ENCODE measurements around the gene GRK4.
A peak's percentile ranks its signal among the peaks of the same experiment; 100 is the strongest.

GRK4 gene

GRCh38 chr4:3073158-3074077 lies 110.0 kb downstream of the GRK4 start:
- DNase-seq (ENCODE audit: low spot score): no peak

- peak; percentile 99 for DNase-seq (ENCODE audit: low spot score)
These were observed 110.9 kb downstream of the GRK4 start, which contains the start of the genes HTT and HTT-AS for GRCh38 chr4:3074078-3074845. HTT (plus strand) TSS chr4:3074681; CDS start chr4:3074826, 145 bp downstream. HTT-AS (minus strand) TSS chr4:3074538.

- DNase-seq (ENCODE audit: low spot score): peak; percentile 73
These were observed 111.7 kb downstream of the GRK4 start for GRCh38 chr4:3074846-3075651.

- DNase-seq (ENCODE audit: low spot score): no peak
These were observed 112.2 kb downstream of the GRK4 start for GRCh38 chr4:3075652-3075981.

GRCh38 chr4:3077796-3078195 lies 114.4 kb downstream of the GRK4 start:
- DNase-seq (ENCODE audit: low spot score): no peak

GRCh38 chr4:3079694-3080123 lies 116.3 kb downstream of the GRK4 start:
- no peak for DNase-seq (ENCODE audit: low spot score)

- DNase-seq (ENCODE audit: low spot score): no peak
These were observed 119.6 kb downstream of the GRK4 start for GRCh38 chr4:3082925-3083515.

GRCh38 chr4:3083732-3084131 lies 120.4 kb downstream of the GRK4 start:
- DNase-seq (ENCODE audit: low spot score): no peak

GRCh38 chr4:3085948-3086670 lies 122.7 kb downstream of the GRK4 start:
- no peak for DNase-seq (ENCODE audit: low spot score)

- no peak for DNase-seq (ENCODE audit: low spot score)
These were observed 123.9 kb downstream of the GRK4 start for GRCh38 chr4:3087115-3087797.

All from AG08396 (cell line).